GM18505 (cell line): ENCODE measurements around the gene MMP19.

Experiments used
- ATAC-seq: cut with Tn5 transposase; IDR thresholded peaks from one replicate; pipeline ENCODE4 v1.9.1; 2021; ENCODE audit not compliant: unreplicated experiment
- POLR2A ChIP-seq: IDR thresholded peaks from 4 replicates; pipeline ENCODE4 v1.6.1; 2011; ENCODE audit warnings: borderline replicate concordance; ENCODE audit not compliant: insufficient read depth, insufficient read length; ENCODE audit errors: extremely low read depth

Gene MMP19

GRCh38 chr12:55815473-55815872, 27.3 kb downstream of the MMP19 start:
- ATAC-seq: no peak
- no peak for TF ChIP-seq POLR2A

DNA sequence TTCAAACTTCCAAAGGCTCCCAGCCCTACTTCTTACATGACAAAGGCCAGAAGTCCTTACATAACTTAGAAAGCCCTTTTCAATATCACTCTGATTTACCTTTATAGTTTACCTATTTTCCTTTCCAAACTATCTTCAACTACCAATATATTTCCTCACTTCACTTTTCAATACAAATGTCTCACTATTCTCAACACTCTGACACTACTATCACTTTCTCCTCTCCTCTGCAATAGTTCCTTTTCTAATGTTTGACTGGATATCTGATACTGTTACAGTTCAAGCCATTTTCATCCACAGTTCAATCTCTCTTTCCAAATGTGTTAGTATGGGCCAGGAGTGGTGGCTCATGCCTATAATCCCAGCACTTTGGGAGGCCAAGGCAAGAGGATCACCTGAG, 28.5 kb downstream of the MMP19 start:
- no peak for TF ChIP-seq POLR2A
- no peak for ATAC-seq

GRCh38 chr12:55812088-55812487, 30.6 kb downstream of the MMP19 start:
- ATAC-seq: no peak
- no peak for TF ChIP-seq POLR2A

DNA sequence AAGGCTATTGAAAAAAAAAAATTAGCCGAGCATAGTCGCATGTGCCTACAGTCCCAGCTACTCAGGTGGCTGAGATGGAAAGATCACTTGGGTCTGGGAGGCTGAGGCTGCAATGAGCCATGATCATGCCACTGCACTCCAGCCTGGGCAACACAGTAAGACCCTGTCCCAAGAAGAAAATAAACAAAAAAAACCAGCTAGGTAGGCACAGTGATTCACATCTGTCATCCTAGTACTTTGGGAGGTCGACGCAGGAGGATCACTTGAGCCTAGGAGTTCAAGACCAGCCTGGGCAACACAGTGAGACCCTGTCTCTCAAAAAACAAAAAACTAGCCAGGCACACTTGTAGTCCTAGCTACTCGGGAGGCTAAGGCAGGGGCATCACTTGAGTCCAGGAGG, 33.5 kb downstream of the MMP19 start:
- no peak for ATAC-seq
- no peak for TF ChIP-seq POLR2A

- ATAC-seq: no peak
- no peak for TF ChIP-seq POLR2A
These were observed 35.8 kb downstream of the MMP19 start for GRCh38 chr12:55806982-55807381.

DNA sequence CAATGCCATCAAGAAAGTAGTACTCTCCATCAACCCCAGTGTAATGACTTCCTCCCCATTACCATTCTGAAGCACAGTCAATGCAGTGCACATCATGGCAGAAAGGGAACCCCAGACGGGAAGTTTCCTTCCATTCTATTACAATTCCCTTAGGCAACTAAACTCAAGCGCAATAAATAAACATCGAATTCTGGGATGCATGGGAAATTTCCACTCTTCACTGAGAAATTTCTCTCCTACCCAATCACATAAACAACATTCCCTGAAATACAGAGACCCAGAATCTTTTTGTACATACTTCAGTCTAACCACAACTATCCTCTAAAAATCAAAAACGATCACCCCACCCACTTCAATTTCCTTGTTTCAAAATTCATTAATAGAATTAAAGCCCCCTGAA, 45.2 kb downstream of the MMP19 start:
- no peak for TF ChIP-seq POLR2A
- no peak for ATAC-seq

GRCh38 chr12:55797068-55797467, 45.7 kb downstream of the MMP19 start:
- ATAC-seq: no peak
- no peak for TF ChIP-seq POLR2A

DNA sequence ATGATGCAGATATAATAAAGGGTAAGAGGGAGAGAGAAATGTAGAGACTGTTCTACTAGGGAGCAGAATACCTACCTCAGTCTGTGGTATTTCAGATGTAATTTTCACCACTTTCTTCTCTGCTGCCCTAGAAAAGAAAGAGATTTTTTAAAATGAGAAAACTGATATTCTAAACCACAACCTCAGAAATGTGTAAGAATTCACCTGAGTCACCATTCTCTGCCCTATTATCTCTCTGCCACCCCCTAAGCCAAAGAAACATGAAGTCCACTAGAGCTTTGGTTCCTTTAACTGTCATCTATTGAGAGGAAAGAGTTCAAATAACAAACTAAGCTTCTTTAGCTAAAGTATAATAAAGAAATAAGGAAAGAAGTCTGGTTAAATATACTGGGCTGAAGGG, 46.8 kb downstream of the MMP19 start:
- ATAC-seq: no peak
- TF ChIP-seq POLR2A: no peak

- no peak for ATAC-seq
- no peak for TF ChIP-seq POLR2A
These were observed 52.8 kb downstream of the MMP19 start for GRCh38 chr12:55789893-55790292.

GRCh38 chr12:55789171-55789570, 53.6 kb downstream of the MMP19 start:
- no peak for TF ChIP-seq POLR2A
- ATAC-seq: no peak

DNA sequence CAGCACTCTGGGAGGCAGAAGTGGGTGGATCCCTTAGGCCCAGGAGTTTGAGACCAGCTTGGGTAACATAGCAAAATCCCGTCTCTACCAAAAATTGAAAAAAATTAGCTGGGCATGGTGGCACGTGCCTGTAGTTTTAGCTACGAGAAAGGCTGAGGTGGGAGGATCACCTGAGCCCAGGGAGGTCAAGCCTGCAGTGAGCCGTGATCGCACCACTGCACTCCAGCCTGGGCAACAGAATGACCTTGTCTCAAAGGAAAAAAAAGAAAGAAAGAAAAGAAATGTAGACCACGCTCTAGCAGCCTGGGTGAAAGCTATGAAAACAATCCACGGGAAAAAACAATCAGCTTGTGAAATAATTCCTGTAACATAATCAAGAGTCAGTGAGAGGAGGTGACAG, 54.2 kb downstream of the MMP19 start:
- no peak for ATAC-seq
- TF ChIP-seq POLR2A: no peak
